GM23338 (cell line): ENCODE results near the gene SLX9. TPM values are rescaled to one million over a fixed set of nuclear protein-coding genes. Genes with fewer than 3 reads are reported as not detected.

Source experiments
- ATAC-seq: fragments of 200-7000 bp; cut with Tn5 transposase; 3 replicates; pipeline ENCODE4 v1.9.1; 2020
- DNase-seq: peaks from one replicate; pipeline ENCODE4 v3.0.0-alpha.2; 2015; ENCODE audit warnings: low spot score
- H2AFZ ChIP-seq: fragments of 200-600 bp; sonication (generic); 2 replicates; pipeline ENCODE4 v1.8.0; 2016; ENCODE audit warnings: antibody characterized with exemption, mild to moderate bottlenecking, moderate library complexity
- H3F3A ChIP-seq: fragments of 200-600 bp; sonication (generic); replicated peaks from 2 replicates; pipeline ENCODE4 v1.8.0; 2017; ENCODE audit warnings: antibody characterized with exemption, mixed run types, low read depth
- H3K27ac ChIP-seq: fragments of 200-600 bp; sonication (generic); 2 replicates; pipeline ENCODE4 v1.6.1; 2016; ENCODE audit warnings: low read depth
- H3K27me3 ChIP-seq: fragments of 200-600 bp; sonication (generic); 2 replicates; pipeline ENCODE4 v1.8.0; 2016; ENCODE audit warnings: mild to moderate bottlenecking, mixed run types, moderate library complexity; ENCODE audit not compliant: insufficient read depth
- H3K36me3 ChIP-seq: fragments of 200-600 bp; sonication (generic); 2 replicates; pipeline ENCODE4 v1.8.0; 2016; ENCODE audit warnings: mild to moderate bottlenecking; ENCODE audit not compliant: insufficient read depth
- H3K4me1 ChIP-seq: fragments of 200-600 bp; sonication (generic); 2 replicates; pipeline ENCODE4 v1.8.0; 2016; ENCODE audit warnings: mild to moderate bottlenecking, moderate library complexity; ENCODE audit not compliant: insufficient read depth
- H3K4me2 ChIP-seq: fragments of 200-600 bp; sonication (generic); 2 replicates; pipeline ENCODE4 v1.7.1; 2017; ENCODE audit warnings: mixed run types
- H3K4me3 ChIP-seq: fragments of 200-600 bp; sonication (generic); 2 replicates; pipeline ENCODE4 v1.6.1; 2016; ENCODE audit warnings: mixed run types
- H3K79me2 ChIP-seq: fragments of 200-600 bp; sonication (generic); replicated peaks from 2 replicates; pipeline ENCODE4 v1.8.0; 2017; ENCODE audit warnings: mild to moderate bottlenecking; ENCODE audit not compliant: insufficient read depth
- H3K9me2 ChIP-seq: fragments of 200-600 bp; sonication (generic); 2 replicates; pipeline ENCODE4 v1.8.0; 2017; ENCODE audit not compliant: insufficient read depth
- H4K20me1 ChIP-seq: fragments of 200-600 bp; sonication (generic); replicated peaks from 2 replicates; pipeline ENCODE4 v1.8.0; 2017; ENCODE audit warnings: mild to moderate bottlenecking; ENCODE audit not compliant: insufficient read depth
- H3K27ac Mint-ChIP-seq: 2 replicates; pipeline ENCODE4 v1.8.0; 2020; ENCODE audit warnings: inconsistent platforms, mild to moderate bottlenecking, moderate library complexity, mixed read lengths
- H3K27me3 Mint-ChIP-seq: 3 replicates; pipeline ENCODE4 v1.8.0; 2022; ENCODE audit warnings: low read depth, mild to moderate bottlenecking, moderate library complexity, mixed read lengths, inconsistent platforms; ENCODE audit not compliant: insufficient read depth, poor library complexity
- H3K36me3 Mint-ChIP-seq: 3 replicates; pipeline ENCODE4 v1.8.0; 2021; ENCODE audit warnings: low read depth, mild to moderate bottlenecking, inconsistent platforms, moderate library complexity, mixed read lengths
- H3K4me1 Mint-ChIP-seq: 3 replicates; pipeline ENCODE4 v1.8.0; 2020; ENCODE audit warnings: mild to moderate bottlenecking, inconsistent platforms, mixed read lengths
- H3K4me3 Mint-ChIP-seq: 3 replicates; pipeline ENCODE4 v1.8.0; 2021; ENCODE audit warnings: moderate library complexity, mild to moderate bottlenecking, inconsistent platforms, mixed read lengths
- H3K9me3 Mint-ChIP-seq: 3 replicates; pipeline ENCODE4 v1.8.0; 2020; ENCODE audit warnings: moderate library complexity, mild to moderate bottlenecking, inconsistent platforms, mixed read lengths
- JUNB ChIP-seq: IDR thresholded peaks from one replicate; pipeline ENCODE4 v1.6.1; 2016; ENCODE audit warnings: antibody characterized with exemption; ENCODE audit not compliant: unreplicated experiment
- NANOG ChIP-seq: IDR thresholded peaks from 2 replicates; pipeline ENCODE4 v1.6.1; 2016; ENCODE audit warnings: antibody characterized with exemption, borderline replicate concordance
- STAT1 ChIP-seq: IDR thresholded peaks from one replicate; pipeline ENCODE4 v1.6.1; 2016; ENCODE audit warnings: antibody characterized with exemption; ENCODE audit not compliant: unreplicated experiment
- polyA plus RNA-seq: library from polyadenylated mRNA; unstranded; fragments of >200 nt; fragmentation: Nextera tagmentation; extraction: Ambion mirVana; gene quantifications from 2 replicates; pipeline ENCODE4 v1.2.1, GENCODE V29; 2016
- total RNA-seq: library from RNA; depleted of rRNA; stranded (reverse); fragments of >200 nt; shearing (Covaris generic); gene quantifications from 2 replicates; pipeline ENCODE4 v1.2.3, GENCODE V29; 2014
- TF ChIP-seq, protein P1 (sequence below): fragments of 250-450 bp; sonication (Bioruptor Pico); IDR thresholded peaks from 2 replicates; pipeline ENCODE4 v1.5.0; 2020; ENCODE audit warnings: mild to moderate bottlenecking, moderate library complexity
- TF ChIP-seq, protein P2 (sequence below): IDR thresholded peaks from one replicate; pipeline ENCODE4 v1.6.1; 2018; ENCODE audit warnings: antibody characterized with exemption; ENCODE audit not compliant: unreplicated experiment

The SLX9 gene
- total and polyA plus RNA-seq, 2 experiments from 2014 or later: 41.5 to 46.9 TPM

DNA sequence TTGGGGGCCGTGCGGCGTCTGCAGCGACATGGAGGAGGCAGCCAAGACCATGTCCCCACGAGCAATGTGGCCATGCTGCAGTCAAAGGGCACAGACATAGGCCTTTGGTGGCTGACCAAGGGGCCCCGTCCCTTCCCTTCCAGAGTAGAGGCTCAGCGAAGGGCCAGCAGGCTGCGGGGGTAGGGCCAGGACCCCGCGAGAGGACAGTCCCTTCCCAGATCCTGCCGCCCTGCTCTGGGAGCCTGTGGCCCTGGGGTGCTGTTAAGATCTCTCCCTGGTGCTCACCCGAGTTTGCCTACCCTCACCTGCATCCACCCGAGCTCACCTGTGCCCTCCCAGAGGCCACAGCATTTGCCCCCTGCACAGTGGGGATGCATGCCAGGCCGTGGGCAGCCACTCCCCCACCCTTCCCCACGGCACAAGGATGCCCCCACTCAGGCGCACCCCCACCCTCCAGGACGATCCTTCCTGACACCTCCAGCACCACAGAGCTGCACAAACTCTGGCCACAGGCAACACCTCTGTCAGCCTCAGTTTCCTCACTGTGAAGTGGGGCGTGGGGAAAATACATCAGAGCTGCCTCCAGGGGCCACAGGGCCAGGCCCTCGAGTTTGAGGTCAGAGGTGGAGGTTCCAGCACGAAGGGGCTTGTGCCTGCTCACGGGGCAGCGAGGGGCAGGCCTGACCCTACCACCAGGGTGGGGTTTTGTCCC, 34.7 kb upstream of the SLX9 start (continued):
- TF ChIP-seq, protein P1, sequence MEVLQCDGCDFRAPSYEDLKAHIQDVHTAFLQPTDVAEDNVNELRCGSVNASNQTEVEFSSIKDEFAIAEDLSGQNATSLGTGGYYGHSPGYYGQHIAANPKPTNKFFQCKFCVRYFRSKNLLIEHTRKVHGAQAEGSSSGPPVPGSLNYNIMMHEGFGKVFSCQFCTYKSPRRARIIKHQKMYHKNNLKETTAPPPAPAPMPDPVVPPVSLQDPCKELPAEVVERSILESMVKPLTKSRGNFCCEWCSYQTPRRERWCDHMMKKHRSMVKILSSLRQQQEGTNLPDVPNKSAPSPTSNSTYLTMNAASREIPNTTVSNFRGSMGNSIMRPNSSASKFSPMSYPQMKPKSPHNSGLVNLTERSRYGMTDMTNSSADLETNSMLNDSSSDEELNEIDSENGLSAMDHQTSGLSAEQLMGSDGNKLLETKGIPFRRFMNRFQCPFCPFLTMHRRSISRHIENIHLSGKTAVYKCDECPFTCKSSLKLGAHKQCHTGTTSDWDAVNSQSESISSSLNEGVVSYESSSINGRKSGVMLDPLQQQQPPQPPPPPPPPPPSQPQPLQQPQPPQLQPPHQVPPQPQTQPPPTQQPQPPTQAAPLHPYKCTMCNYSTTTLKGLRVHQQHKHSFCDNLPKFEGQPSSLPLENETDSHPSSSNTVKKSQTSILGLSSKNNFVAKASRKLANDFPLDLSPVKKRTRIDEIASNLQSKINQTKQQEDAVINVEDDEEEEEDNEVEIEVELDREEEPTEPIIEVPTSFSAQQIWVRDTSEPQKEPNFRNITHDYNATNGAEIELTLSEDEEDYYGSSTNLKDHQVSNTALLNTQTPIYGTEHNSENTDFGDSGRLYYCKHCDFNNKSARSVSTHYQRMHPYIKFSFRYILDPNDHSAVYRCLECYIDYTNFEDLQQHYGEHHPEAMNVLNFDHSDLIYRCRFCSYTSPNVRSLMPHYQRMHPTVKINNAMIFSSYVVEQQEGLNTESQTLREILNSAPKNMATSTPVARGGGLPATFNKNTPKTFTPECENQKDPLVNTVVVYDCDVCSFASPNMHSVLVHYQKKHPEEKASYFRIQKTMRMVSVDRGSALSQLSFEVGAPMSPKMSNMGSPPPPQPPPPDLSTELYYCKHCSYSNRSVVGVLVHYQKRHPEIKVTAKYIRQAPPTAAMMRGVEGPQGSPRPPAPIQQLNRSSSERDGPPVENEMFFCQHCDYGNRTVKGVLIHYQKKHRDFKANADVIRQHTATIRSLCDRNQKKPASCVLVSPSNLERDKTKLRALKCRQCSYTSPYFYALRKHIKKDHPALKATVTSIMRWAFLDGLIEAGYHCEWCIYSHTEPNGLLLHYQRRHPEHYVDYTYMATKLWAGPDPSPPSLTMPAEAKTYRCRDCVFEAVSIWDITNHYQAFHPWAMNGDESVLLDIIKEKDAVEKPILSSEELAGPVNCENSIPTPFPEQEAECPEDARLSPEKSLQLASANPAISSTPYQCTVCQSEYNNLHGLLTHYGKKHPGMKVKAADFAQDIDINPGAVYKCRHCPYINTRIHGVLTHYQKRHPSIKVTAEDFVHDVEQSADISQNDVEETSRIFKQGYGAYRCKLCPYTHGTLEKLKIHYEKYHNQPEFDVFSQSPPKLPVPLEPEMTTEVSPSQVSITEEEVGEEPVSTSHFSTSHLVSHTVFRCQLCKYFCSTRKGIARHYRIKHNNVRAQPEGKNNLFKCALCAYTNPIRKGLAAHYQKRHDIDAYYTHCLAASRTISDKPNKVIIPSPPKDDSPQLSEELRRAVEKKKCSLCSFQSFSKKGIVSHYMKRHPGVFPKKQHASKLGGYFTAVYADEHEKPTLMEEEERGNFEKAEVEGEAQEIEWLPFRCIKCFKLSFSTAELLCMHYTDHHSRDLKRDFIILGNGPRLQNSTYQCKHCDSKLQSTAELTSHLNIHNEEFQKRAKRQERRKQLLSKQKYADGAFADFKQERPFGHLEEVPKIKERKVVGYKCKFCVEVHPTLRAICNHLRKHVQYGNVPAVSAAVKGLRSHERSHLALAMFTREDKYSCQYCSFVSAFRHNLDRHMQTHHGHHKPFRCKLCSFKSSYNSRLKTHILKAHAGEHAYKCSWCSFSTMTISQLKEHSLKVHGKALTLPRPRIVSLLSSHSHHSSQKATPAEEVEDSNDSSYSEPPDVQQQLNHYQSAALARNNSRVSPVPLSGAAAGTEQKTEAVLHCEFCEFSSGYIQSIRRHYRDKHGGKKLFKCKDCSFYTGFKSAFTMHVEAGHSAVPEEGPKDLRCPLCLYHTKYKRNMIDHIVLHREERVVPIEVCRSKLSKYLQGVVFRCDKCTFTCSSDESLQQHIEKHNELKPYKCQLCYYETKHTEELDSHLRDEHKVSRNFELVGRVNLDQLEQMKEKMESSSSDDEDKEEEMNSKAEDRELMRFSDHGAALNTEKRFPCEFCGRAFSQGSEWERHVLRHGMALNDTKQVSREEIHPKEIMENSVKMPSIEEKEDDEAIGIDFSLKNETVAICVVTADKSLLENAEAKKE (CRISPR knock-in tag): no peak

DNA sequence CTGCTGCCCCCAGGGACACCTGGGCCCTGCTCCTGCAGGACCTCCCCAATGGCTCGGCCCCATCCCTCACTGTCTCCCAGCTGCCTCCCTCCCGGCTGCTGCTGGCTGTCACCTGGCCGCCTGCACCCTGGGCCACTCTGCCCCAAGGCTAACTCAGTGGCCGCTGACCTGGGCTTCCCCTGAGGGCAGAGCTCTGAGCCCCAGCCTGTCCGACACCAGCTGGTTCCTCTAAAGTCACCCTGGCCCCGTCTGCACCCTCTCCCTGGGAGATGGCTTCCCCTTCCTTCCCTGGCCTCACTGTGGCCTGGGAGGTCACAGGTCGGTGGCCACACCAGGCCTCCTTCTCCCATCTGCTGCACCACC, 34.1 kb upstream of the SLX9 start:
- no peak overlapping the region for H3K27ac Mint-ChIP-seq
- Histone ChIP-seq H3K27me3 (no peaks in the 10 kb centered on the region), H4K20me1 (no peaks in the 10 kb centered on the region), H3K36me3 (no peaks in the 10 kb centered on the region), H3K4me2 (no peak overlapping the region), H3K9me2 (no peaks in the 10 kb centered on the region), H3K4me1 (no peaks in the 10 kb centered on the region), H3F3A (peaks cover 9% of the 10 kb centered on the region), H2AFZ (no peak overlapping the region), H3K79me2 (no peaks in the 10 kb centered on the region), H3K4me3 (no peak overlapping the region), H3K27ac (no peak overlapping the region)
- peaks cover 11% of the 10 kb centered on the region for H3K4me1 Mint-ChIP-seq
- ATAC-seq (no peak), DNase-seq (no peak)
- peaks cover 38% of the 10 kb centered on the region for H3K27me3 Mint-ChIP-seq
- no peaks in the 10 kb centered on the region; the same call in 2 of the 3 replicates for H3K36me3 Mint-ChIP-seq
- no peaks in the 10 kb centered on the region; the same call in 1 of the 3 replicates for H3K9me3 Mint-ChIP-seq
- H3K4me3 Mint-ChIP-seq: no peak overlapping the region
- TF ChIP-seq NANOG: no peak
- TF ChIP-seq JUNB: no peak
- TF ChIP-seq STAT1: no peak
- TF ChIP-seq, protein P2, sequence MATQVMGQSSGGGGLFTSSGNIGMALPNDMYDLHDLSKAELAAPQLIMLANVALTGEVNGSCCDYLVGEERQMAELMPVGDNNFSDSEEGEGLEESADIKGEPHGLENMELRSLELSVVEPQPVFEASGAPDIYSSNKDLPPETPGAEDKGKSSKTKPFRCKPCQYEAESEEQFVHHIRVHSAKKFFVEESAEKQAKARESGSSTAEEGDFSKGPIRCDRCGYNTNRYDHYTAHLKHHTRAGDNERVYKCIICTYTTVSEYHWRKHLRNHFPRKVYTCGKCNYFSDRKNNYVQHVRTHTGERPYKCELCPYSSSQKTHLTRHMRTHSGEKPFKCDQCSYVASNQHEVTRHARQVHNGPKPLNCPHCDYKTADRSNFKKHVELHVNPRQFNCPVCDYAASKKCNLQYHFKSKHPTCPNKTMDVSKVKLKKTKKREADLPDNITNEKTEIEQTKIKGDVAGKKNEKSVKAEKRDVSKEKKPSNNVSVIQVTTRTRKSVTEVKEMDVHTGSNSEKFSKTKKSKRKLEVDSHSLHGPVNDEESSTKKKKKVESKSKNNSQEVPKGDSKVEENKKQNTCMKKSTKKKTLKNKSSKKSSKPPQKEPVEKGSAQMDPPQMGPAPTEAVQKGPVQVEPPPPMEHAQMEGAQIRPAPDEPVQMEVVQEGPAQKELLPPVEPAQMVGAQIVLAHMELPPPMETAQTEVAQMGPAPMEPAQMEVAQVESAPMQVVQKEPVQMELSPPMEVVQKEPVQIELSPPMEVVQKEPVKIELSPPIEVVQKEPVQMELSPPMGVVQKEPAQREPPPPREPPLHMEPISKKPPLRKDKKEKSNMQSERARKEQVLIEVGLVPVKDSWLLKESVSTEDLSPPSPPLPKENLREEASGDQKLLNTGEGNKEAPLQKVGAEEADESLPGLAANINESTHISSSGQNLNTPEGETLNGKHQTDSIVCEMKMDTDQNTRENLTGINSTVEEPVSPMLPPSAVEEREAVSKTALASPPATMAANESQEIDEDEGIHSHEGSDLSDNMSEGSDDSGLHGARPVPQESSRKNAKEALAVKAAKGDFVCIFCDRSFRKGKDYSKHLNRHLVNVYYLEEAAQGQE: no peak
- TF ChIP-seq, protein P1 (CRISPR knock-in tag): no peak
